ENCODE data around the gene PKP4. TPM values are rescaled to one million over a fixed set of nuclear protein-coding genes. Genes with fewer than 3 reads are reported as not detected.

PKP4 gene
- total and polyA plus RNA-seq, 9 of the 15 experiments (the other 6 are each of a cell fraction or from before 2014, with no cell fraction given): 24.6 to 99.1 (median 74.0) TPM

- TF ChIP-seq HSF4 (CRISPR knock-in tag; IDR thresholded peaks at IDR 0.05; ENCODE audit: borderline replicate concordance) (no peak), ARID1B (IDR thresholded peaks at IDR 0.05) (no peak)
Observed at GRCh38 chr2:158714420-158714819, 257.7 kb downstream of the PKP4 start (continued).

- Histone ChIP-seq H3K9me3 (replicated peaks; ENCODE audit: control insufficient read depth, insufficient read depth, low read depth, low read length) (no peaks in the 10 kb centered on the region), H3K27ac (ENCODE audit: extremely low read depth, low read depth, low read length) (no peak overlapping the region), H3K27me3 (ENCODE audit: control insufficient read depth in 2 of 2, insufficient read depth in 2 of 2, low read length in 2 of 2) (peaks cover 14 to 43% of the 10 kb centered on the region in 2 experiments; a peak in 4 of 5 replicates), H3K9ac (ENCODE audit: insufficient read depth in 1 of 2, low read depth in 2 of 2, low read length in 2 of 2) (no peak overlapping the region), H3K36me3 (ENCODE audit: control insufficient read depth, insufficient read depth, low read length) (no peaks in the 10 kb centered on the region), H3K9me1 (ENCODE audit: control insufficient read depth, insufficient read depth, low read length) (no peaks in the 10 kb centered on the region), H2AFZ (ENCODE audit: low read depth, low read length) (no peak overlapping the region), H4K20me1 (replicated peaks; ENCODE audit: control insufficient read depth, insufficient read depth, low read length) (no peaks in the 10 kb centered on the region), H3K4me3 (no peak overlapping the region), H3K4me2 (ENCODE audit: insufficient read depth, low read length) (no peak overlapping the region), H3K79me2 (ENCODE audit: control insufficient read depth, insufficient read depth, low read length) (no peaks in the 10 kb centered on the region), H3K4me1 (replicated peaks in 1 of 2; ENCODE audit: control insufficient read depth in 2 of 2, insufficient read depth in 2 of 2, low read length in 2 of 2) (no peaks in the 10 kb centered on the region)
- no peak for DNase-seq (ENCODE audit: extremely low read depth in 1 of 4, low spot score in 3 of 4)
- 6% methylated on average over 1 of the region's 1 CpG for WGBS (ENCODE audit: insufficient coverage, low coverage, missing lambda C conversion rate)
- no TSS peak for BruUV-seq (replicated peaks)
- ATAC-seq: no peak
- intact Hi-C loops (cut with micrococcal nuclease): no loop called here
- in situ Hi-C loops (cut with MboI): no loop called here
- POLR2A ChIA-PET: no interaction called here
- CTCF ChIA-PET (ENCODE audit: low intra/inter-chr PET ratio): no interaction called here
- FAIRE-seq: no peak
- no peak for TF ChIP-seq GTF2B (IDR thresholded peaks at IDR 0.05; ENCODE audit: extremely low read depth, insufficient read length)
- TF ChIP-seq ETV6 (IDR thresholded peaks at IDR 0.05; ENCODE audit: borderline replicate concordance in 1 of 2, low read depth in 2 of 2, low read length in 1 of 2): no peak
- no peak for TF ChIP-seq ETV6 (CRISPR knock-in tag; IDR thresholded peaks at IDR 0.05; ENCODE audit: borderline replicate concordance)
- no peak for TF ChIP-seq PYGO2 (tag; IDR thresholded peaks at IDR 0.05)
- TF ChIP-seq PTTG1 (tag; IDR thresholded peaks at IDR 0.05; ENCODE audit: low read depth): no peak
- no peak for TF ChIP-seq HMGN3 (IDR thresholded peaks at IDR 0.05; ENCODE audit: borderline replicate concordance, extremely low read depth, insufficient read length, low read depth, low read length)
- no peak for TF ChIP-seq CGGBP1 (CRISPR knock-in tag; IDR thresholded peaks at IDR 0.05)
- no peak for TF ChIP-seq THAP7 (CRISPR knock-in tag; IDR thresholded peaks at IDR 0.05)
- TF ChIP-seq MCM2 (IDR thresholded peaks at IDR 0.05; ENCODE audit: low read depth): no peak
- no peak for TF ChIP-seq ATF4 (CRISPR knock-in tag; IDR thresholded peaks at IDR 0.05)
- TF ChIP-seq HDAC3 (IDR thresholded peaks at IDR 0.05; ENCODE audit: borderline replicate concordance, partially characterized antibody): no peak
- TF ChIP-seq BCLAF1 (IDR thresholded peaks at IDR 0.05; ENCODE audit: borderline replicate concordance in 1 of 2, control insufficient read depth in 1 of 2, low read depth in 2 of 2, low read length in 1 of 2): no peak
- no peak for TF ChIP-seq TEAD2 (tag; IDR thresholded peaks at IDR 0.05)
- TF ChIP-seq SNIP1 (IDR thresholded peaks at IDR 0.05; ENCODE audit: low read depth): no peak
Observed at GRCh38 chr2:158715357-158715756, 258.6 kb downstream of the PKP4 start.
